ENCODE data around the gene CHSY3. TPM values are rescaled to one million over a fixed set of nuclear protein-coding genes. Genes with fewer than 3 reads are reported as not detected.

The CHSY3 gene
- total RNA-seq: 9.5 and 18.5 TPM in 2 replicates

GRCh38 chr5:129904102-129904666, at the start of gene CHSY3:
CHSY3 (plus strand) TSS chr5:129904465.

Small RNAs within 50 kb of the gene (small RNA-seq; reads per million reads assigned to genes)
- gene RNA5SP191 (4.1 reads per million, percentile 89 among the genes with 10 or more reads in this experiment), gene RNU6ATAC10P (not detected)

Other genes starting within 250 kb of the CHSY3 start
- gene MINAR2, start 156.4 kb upstream of the CHSY3 start, total RNA-seq: not detected in 2 replicates